SH-SY5Y (cell line): Measurements from ENCODE around the gene CCDC74B.

ENCODE experiments used
- GATA2 ChIP-seq: IDR thresholded peaks from 2 replicates; pipeline ENCODE4 v1.6.1; 2011; ENCODE audit warnings: mild to moderate bottlenecking, low read depth, low read length
- GATA3 ChIP-seq: IDR thresholded peaks from 2 replicates; pipeline ENCODE4 v1.6.1; 2011; ENCODE audit warnings: low read depth, mild to moderate bottlenecking, low read length, moderate library complexity

GRCh38 chr2:130169896-130170295 lies 25.0 kb upstream of the CCDC74B start:
- TF ChIP-seq GATA2: no peak
- TF ChIP-seq GATA3: no peak
